SK-N-SH treated with all-trans-retinoic acid at 6 μM for 48 hours (cell line): ENCODE results near the gene TSKU.

Experiments
- ATAC-seq: fragments of 200-7000 bp; cut with Tn5 transposase; 3 replicates; pipeline ENCODE4 v1.9.1; 2020; ENCODE audit warnings: mild to moderate bottlenecking, moderate library complexity
- ARNTL ChIP-seq: fragments of 450-650 bp; formaldehyde crosslinking; IDR thresholded peaks from 2 replicates; pipeline ENCODE4 v1.5.0; 2020; ENCODE audit warnings: low read depth, mild to moderate bottlenecking, moderate library complexity, borderline replicate concordance
- BACH2 ChIP-seq: fragments of 250-450 bp; sonication (Bioruptor Pico); IDR thresholded peaks from 2 replicates; pipeline ENCODE4 v1.9.0; 2021; ENCODE audit warnings: mild to moderate bottlenecking, borderline replicate concordance
- CREB5 ChIP-seq: fragments of 250-450 bp; sonication (Bioruptor Pico); IDR thresholded peaks from 2 replicates; pipeline ENCODE4 v1.5.1; 2020; ENCODE audit warnings: low read depth, mild to moderate bottlenecking, moderate library complexity
- CSDC2 ChIP-seq: fragments of 250-450 bp; sonication (Bioruptor Pico); IDR thresholded peaks from 2 replicates; pipeline ENCODE4 v1.5.0; 2020; ENCODE audit warnings: mild to moderate bottlenecking, moderate library complexity
- CSRNP3 ChIP-seq: fragments of 250-450 bp; sonication (Bioruptor Pico); IDR thresholded peaks from 2 replicates; pipeline ENCODE4 v1.5.1; 2021; ENCODE audit warnings: mild to moderate bottlenecking, moderate library complexity
- ESRRG ChIP-seq: fragments of 250-450 bp; sonication (Bioruptor Pico); IDR thresholded peaks from 2 replicates; pipeline ENCODE4 v1.6.1; 2021; ENCODE audit warnings: mild to moderate bottlenecking
- ISL1 ChIP-seq: fragments of 250-450 bp; sonication (Bioruptor Pico); IDR thresholded peaks from 2 replicates; pipeline ENCODE4 v2.1.2; 2022; ENCODE audit warnings: mild to moderate bottlenecking, moderate library complexity
- OSR1 ChIP-seq: fragments of 250-450 bp; sonication (Bioruptor Pico); IDR thresholded peaks from 2 replicates; pipeline ENCODE4 v1.8.0; 2022; ENCODE audit warnings: moderate library complexity, mild to moderate bottlenecking, inconsistent platforms
- PATZ1 ChIP-seq: fragments of 250-450 bp; sonication (Bioruptor Pico); IDR thresholded peaks from 2 replicates; pipeline ENCODE4 v1.8.0; 2020; ENCODE audit warnings: mild to moderate bottlenecking, moderate library complexity, borderline replicate concordance
- PPARA ChIP-seq: fragments of 250-450 bp; sonication (Bioruptor Pico); IDR thresholded peaks from 2 replicates; pipeline ENCODE4 v1.5.0; 2020; ENCODE audit warnings: mild to moderate bottlenecking, borderline replicate concordance
- RARB ChIP-seq: fragments of 250-450 bp; sonication (Bioruptor Pico); IDR thresholded peaks from 2 replicates; pipeline ENCODE4 v1.8.0; 2021; ENCODE audit warnings: mild to moderate bottlenecking, moderate library complexity
- SNAI2 ChIP-seq: fragments of 250-450 bp; sonication (Bioruptor Pico); IDR thresholded peaks from 2 replicates; pipeline ENCODE4 v1.5.0; 2020; ENCODE audit warnings: mild to moderate bottlenecking, moderate library complexity
- TCF4 ChIP-seq: fragments of 250-450 bp; sonication (Bioruptor Pico); IDR thresholded peaks from 2 replicates; pipeline ENCODE4 v1.8.0; 2021; ENCODE audit warnings: mild to moderate bottlenecking, moderate library complexity, borderline replicate concordance
- TOX ChIP-seq: fragments of 250-450 bp; sonication (Bioruptor Pico); IDR thresholded peaks from 2 replicates; pipeline ENCODE4 v1.8.0; 2021; ENCODE audit warnings: mild to moderate bottlenecking, moderate library complexity, borderline replicate concordance
- TSHZ2 ChIP-seq: fragments of 250-450 bp; sonication (Bioruptor Pico); IDR thresholded peaks from 2 replicates; pipeline ENCODE4 v1.5.0; 2020; ENCODE audit warnings: mild to moderate bottlenecking, moderate library complexity
- ZC3H10 ChIP-seq: fragments of 250-450 bp; sonication (Bioruptor Pico); IDR thresholded peaks from 2 replicates; pipeline ENCODE4 v1.5.1; 2021; ENCODE audit warnings: mild to moderate bottlenecking, moderate library complexity
- ZFP3 ChIP-seq: fragments of 250-450 bp; sonication (Bioruptor Pico); IDR thresholded peaks from 2 replicates; pipeline ENCODE4 v1.5.0; 2020; ENCODE audit warnings: mild to moderate bottlenecking, moderate library complexity
- ZFP30 ChIP-seq: fragments of 450-650 bp; formaldehyde crosslinking; IDR thresholded peaks from 2 replicates; pipeline ENCODE4 v1.5.0; 2022; ENCODE audit warnings: mild to moderate bottlenecking, moderate library complexity
- ZNF565 ChIP-seq: fragments of 450-650 bp; formaldehyde crosslinking; conservative IDR thresholded peaks from 2 replicates; pipeline ENCODE4 v1.5.0; 2020; ENCODE audit warnings: low read depth, mild to moderate bottlenecking, moderate library complexity
- ZNF8 ChIP-seq: fragments of 450-650 bp; formaldehyde crosslinking; IDR thresholded peaks from 2 replicates; pipeline ENCODE4 v1.5.0; 2020; ENCODE audit warnings: mild to moderate bottlenecking, moderate library complexity

Gene TSKU

GRCh38 chr11:76773921-76774361 is 9.2 kb upstream of the TSKU start:
- no peak for ATAC-seq
- TF ChIP-seq SNAI2 (CRISPR knock-in tag) (no peak), ZC3H10 (CRISPR knock-in tag) (no peak), CSDC2 (CRISPR knock-in tag) (no peak)
- TF ChIP-seq, all 23 proteins: peak for 0

GRCh38 chr11:76776472-76776871 is 6.7 kb upstream of the TSKU start:
- no peak for TF ChIP-seq ZNF565 (CRISPR knock-in tag)
- no peak for TF ChIP-seq TCF4 (CRISPR knock-in tag)
- no peak for TF ChIP-seq ESRRG (CRISPR knock-in tag)
- no peak for TF ChIP-seq TOX (CRISPR knock-in tag)
- TF ChIP-seq TSHZ2, result no peak
- no peak for TF ChIP-seq CREB5
- TF ChIP-seq OSR1 (CRISPR knock-in tag), result no peak
- no peak for TF ChIP-seq PATZ1
- TF ChIP-seq BACH2, result no peak
- TF ChIP-seq ARNTL (CRISPR knock-in tag), result no peak
- no peak for TF ChIP-seq RARB
- no peak for TF ChIP-seq ISL1 (CRISPR knock-in tag)
- TF ChIP-seq CSDC2 (CRISPR knock-in tag), result no peak
- TF ChIP-seq CSRNP3 (CRISPR knock-in tag), result no peak
- TF ChIP-seq SNAI2 (CRISPR knock-in tag), result no peak
- no peak for TF ChIP-seq PPARA (CRISPR knock-in tag)
- ATAC-seq, result no peak

- no peak for ATAC-seq
Measured at GRCh38 chr11:76777305-76777704, 5.9 kb upstream of the TSKU start.

More at GRCh38 chr11:76777305-76777704, 5.9 kb upstream of the TSKU start:
- TF ChIP-seq CREB5, result no peak
- TF ChIP-seq ZFP30 (CRISPR knock-in tag), result no peak
- no peak for TF ChIP-seq TSHZ2
- no peak for TF ChIP-seq ZNF8
- no peak for TF ChIP-seq OSR1 (CRISPR knock-in tag)
- TF ChIP-seq ESRRG (CRISPR knock-in tag), result no peak
- no peak for TF ChIP-seq ZFP3 (CRISPR knock-in tag)
- TF ChIP-seq RARB, result no peak
- TF ChIP-seq ISL1 (CRISPR knock-in tag), result no peak
- no peak for TF ChIP-seq CSDC2 (CRISPR knock-in tag)
- TF ChIP-seq SNAI2 (CRISPR knock-in tag), result no peak
- no peak for TF ChIP-seq BACH2
- no peak for TF ChIP-seq ARNTL (CRISPR knock-in tag)
